D341Med (cell line): ENCODE measurements around the gene TMEM86B.
A peak's percentile ranks its signal among the peaks of the same experiment; 100 is the strongest.
"Not testable (repeated sequence)": the region's sequence is repeated elsewhere in the genome, so short reads cannot be mapped to it uniquely, and the experiment has no call there.

ENCODE experiments used
- DNase-seq: peaks from one replicate; pipeline ENCODE4 v3.0.0; 2012; ENCODE audit warnings: low spot score

TMEM86B gene

GRCh38 chr19:55220525-55220924 lies 8.0 kb downstream of the TMEM86B start:
- DNase-seq = no peak

DNA sequence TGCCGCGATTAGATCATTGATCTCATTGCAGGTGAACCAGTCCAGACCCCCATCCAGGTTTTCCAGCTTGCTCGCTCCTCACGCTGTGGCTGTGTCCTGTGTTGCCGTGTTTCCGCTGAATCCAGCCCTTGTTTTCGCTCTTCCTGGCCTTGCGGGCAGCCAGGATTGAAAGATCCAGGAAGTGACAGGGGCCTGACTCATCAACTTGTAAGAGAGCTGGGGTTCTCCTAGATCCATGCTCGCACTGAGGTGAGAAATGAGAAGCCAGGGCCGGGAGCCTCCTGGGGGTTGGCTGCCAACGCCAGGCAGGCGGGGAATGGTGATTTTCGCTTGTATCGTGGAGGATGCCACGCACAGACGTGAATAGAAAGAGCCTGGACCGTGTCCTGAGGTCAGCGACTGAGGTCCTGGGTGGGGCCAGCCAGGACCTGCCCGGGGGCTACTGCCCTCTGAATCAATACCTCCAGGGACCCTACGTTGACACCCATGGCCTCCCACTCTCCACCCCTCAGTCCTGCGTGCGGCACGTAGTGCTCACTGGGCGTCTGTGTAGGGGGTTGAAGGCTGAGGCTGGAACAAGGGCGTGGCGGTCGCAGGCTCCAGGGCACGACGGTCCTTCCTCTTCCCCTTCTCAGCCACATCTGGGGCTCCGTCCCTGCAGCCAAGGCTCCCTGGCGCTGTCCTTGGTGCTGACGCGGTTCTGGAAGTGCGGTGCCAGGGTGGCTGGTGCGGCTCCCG lies 11.9 kb downstream of the TMEM86B start:
- peak; percentile 92 for DNase-seq

DNA sequence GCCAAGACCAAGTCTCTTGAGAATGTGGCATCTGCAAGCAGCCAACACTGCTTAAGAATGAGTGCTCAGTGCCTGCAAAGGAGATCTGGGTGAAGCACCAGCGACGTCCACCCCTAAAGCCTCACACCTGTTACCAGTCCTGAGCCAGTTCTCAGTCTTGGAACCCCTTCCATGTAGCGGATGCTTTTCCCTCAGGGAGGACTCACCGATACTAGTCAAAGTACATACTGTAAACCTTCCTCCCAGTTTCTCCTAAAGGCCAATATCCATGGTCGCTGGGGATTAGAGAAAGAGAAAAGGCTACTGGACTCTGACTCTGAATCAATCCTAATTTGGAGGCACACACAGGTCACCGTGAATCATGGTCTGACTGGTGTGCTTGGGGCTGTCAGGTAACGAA lies 15.0 kb downstream of the TMEM86B start:
- DNase-seq = no peak

GRCh38 chr19:55212447-55212846 lies 16.1 kb downstream of the TMEM86B start:
- DNase-seq = no peak

DNA sequence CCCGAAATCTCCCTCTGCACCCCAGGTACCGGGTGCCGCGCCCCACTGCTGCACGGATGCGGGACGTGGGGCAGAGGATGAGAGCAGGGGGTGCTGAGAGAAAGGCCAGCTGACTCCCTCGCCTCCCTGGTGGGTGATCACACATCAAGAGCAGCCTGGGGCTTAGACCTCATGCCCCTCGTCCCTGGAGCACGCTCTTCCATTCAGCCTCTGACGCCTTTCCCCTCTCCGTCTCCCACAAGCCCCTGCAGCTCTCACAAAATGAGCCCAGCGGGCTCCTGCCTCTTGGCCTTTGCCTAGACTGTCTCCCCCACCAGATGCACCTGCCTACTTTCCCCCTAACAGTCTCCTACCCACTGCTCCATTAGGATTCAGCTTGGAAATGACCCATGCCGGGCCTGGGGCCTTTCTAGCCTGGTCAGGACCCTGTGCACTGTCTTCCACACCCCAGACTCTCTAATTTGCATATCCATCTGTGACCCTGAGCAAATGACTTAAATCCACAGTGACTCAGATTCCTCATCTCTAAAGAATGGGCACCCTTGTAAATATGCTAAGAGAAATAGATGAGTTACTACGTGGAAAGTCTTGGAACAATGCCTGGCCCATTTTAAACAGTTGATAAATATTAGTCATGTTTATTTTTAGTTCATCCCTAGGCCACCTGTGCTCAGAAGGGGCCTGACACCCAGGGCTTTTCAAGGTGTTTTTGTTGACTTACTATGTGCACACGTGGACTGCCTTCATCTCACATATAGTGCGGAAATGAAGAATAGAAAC lies 18.7 kb downstream of the TMEM86B start:
- DNase-seq = no peak

DNA sequence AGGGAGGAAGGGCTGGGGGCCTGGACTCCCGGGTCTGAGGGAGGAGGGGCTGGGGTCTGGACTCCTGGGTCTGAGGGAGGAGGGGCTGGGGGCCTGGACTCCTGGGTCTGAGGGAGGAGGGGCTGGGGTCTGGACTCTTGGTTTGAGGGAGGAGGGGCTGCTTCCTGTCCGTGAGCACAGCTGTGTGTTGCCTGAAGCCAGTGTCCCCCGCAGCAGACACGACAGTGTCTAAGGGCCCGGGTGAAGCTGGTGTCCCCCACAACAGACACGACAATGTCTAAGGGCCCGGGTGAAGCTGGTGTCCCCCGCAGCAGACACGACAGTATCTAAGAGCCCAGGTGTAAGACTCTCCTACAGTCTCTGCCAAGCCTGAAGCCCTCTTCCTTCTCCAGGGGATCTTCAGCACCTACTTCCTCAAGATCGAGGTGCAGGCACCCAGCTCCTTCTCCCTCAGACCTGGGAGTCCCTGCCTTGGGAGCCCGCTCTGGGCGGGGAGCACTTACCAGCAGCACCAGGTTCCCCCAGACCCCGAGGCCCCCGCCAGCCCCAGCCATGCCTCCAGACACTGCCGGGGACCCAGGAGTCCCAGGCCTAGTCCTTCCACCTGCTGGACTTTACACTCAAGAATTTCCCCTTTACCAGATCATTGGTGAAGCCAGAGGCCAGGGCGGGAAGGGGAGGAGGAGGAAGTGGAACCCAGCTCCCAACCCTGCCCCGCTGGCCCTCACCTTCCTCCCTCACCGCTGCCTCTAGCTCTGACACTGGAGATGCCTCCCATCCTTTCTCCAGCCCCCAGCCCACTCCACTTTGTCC lies 19.5 kb downstream of the TMEM86B start, which contains the start of gene PTPRH:
PTPRH (minus strand) TSS at position 622 of the 813 bp plus-strand sequence; CDS start at position 554, 68 bp downstream.
- DNase-seq = no peak

GRCh38 chr19:55206664-55207500 lies 21.7 kb downstream of the TMEM86B start:
- peak; percentile 62 for DNase-seq

GRCh38 chr19:55202199-55202598 lies 26.4 kb downstream of the TMEM86B start:
- not testable (repeated sequence) for DNase-seq

DNA sequence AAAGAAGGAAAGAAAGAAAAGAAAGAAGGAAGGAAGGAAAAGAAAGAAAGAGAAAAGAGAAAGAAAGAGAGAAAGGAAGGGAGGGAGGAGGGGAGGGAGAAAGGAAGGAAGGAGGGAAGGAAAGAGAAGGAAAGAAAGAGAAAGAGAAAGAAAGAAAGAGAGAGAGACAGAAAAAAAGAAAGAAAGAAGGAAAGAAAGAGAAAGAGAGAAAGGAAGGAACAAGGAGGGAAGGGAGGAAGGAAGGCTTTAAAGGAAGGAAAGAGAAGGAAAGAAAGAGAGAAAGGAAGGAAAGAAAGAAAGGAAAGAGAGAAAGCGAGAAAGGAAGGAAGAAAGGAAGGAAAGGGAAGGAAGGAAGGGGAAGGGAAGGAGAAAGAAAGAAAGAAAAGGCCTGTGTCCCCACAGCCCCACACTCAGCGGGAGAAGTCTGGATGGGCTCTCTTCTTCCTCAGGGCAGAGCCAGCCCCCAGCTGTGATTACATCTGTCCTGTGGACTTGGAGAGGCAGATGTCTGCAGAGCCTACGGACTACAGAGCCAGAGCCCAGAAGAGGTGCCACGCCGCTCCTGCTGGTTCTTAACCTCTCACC lies 28.9 kb downstream of the TMEM86B start:
- no peak for DNase-seq

DNA sequence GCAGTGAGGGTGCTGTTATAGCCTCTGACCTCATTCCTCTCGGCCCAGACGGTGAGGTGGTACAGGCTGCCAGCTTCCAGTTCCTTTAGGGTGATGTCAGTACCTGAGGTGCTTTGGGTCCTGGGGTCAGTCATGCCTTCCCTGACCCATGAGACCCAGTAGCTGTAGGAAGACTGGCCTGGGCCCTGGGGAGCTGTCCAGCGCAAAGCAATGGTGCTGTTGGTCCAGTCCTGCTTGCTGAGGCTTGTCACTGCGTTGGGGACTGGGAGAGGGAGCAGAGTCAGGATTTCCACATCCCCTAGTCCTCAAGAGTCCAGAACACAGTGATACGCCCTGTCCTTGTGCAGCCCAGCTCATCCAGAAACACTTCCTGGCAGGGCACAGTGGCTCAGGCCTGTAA lies 29.9 kb downstream of the TMEM86B start:
- no peak for DNase-seq

GRCh38 chr19:55197528-55197927 lies 31.0 kb downstream of the TMEM86B start:
- DNase-seq = no peak

- DNase-seq = no peak
Observed at GRCh38 chr19:55196803-55197202, 31.8 kb downstream of the TMEM86B start.

GRCh38 chr19:55193481-55193880 lies 35.1 kb downstream of the TMEM86B start:
- DNase-seq = no peak

DNA sequence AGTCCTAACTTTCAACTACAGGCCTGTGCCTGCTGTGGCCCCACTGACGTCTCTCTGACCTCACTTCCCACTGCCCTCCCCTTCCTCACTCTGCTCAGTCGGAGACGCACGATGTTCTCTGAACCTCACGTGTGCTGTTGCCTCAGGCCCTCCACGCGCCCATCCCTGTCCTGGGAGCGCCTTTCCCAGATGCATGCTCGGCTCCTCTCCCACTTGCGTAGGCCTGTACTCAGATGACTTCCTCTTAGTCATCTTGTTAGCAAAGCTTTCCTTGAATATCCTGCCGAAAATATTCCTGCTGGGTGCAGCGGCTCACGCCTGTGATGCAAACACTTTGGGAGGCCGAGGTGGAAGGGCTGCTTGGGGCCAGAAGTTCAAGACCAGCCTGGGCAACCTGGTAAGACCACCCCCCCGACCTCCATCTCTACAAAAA lies 39.1 kb downstream of the TMEM86B start:
- DNase-seq = no peak

- DNase-seq = no peak
Observed at GRCh38 chr19:55188625-55189024, 39.9 kb downstream of the TMEM86B start.

GRCh38 chr19:55186080-55186479 lies 42.5 kb downstream of the TMEM86B start:
- no peak for DNase-seq

DNA sequence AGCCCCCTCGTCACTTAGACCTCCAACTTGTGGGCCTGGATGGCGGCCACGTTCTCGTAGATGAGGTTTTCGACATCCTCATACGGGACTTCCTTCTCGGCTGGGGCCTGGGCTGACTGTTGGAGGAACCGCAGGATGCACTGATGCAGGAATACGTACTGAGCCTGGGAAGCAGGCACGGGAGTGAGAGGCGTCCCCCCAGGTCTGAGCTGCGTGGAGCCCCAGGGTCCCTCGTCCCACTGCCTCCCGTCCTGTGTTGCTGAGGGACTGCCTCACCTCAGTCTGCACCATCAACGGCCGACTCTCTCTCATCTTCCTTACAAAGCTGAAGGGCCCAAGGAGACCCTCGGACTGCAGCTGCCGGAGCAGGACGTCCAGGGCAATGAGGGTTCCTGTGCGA lies 46.8 kb downstream of the TMEM86B start:
- DNase-seq = no peak

- DNase-seq = peak; percentile 72
Observed at GRCh38 chr19:55179606-55180484, 48.7 kb downstream of the TMEM86B start, which contains the start of gene SYT5. Gene SYT5 (minus strand): TSS chr19:55180289. CDS start chr19:55179041, 1,248 bp downstream.

DNA sequence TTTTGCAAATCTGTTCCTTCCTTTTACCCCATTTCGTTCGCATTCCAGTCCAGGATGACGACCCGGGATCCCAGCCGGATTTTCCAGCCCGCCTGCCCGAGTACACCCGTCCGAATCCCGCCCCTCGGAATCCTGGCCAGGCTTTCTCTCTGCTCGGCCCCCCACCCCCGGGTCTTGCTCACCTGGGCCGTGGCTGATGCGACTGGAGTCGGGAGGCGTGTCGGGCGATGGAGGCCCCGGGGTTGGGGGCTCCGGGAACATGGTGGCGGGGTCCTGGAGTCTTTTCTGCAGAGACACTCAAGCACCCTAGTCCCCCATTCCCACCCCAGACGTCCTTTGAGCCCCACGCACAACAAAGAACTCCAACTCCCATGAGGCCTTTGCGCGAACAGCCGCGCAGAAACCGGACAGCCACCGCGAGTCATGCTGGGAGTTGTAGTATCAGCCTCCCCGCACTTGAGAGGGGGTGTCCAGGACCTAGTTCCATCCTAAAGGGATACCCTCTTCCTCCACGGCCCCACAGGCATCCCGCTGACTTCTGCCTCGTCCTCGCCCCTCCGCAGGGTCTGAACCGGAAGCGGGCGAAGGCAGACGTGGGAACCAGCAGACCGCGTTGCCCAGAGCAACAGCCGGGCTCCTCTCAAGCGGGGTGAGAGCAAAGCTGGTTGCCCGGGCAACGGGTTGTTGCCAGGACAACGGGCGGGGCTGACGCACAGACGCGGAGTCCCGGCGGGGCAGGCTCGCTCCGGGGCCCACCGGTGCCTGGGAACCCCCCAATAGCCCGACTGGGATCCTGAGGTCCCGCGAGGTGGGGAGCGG lies 49.6 kb downstream of the TMEM86B start:
- DNase-seq = peak; percentile 94
